PC-3 (cell line): ENCODE measurements around the gene RNU5B-1. TPM values are rescaled to one million over a fixed set of nuclear protein-coding genes. Genes with fewer than 3 reads are reported as not detected.

Experiments used
- ATAC-seq: fragments of 200-7000 bp; cut with Tn5 transposase; 2 replicates; pipeline ENCODE4 v1.9.1; 2020; ENCODE audit warnings: mild to moderate bottlenecking, moderate library complexity
- BruUV-seq: library from RNA; stranded (reverse); fragments of 400-500 nt; replicated peaks from 2 replicates; lab custom pipeline; 2021; lab: Mats Ljungman, UMichigan
- CTCF ChIA-PET: fragments of 300-600 bp; sonication (Branson Sonifier 250); formaldehyde crosslinking; loops from one replicate; lab custom pipeline; 2022; ENCODE audit warnings: antibody characterized with exemption; lab: Charles Lee
- POLR2A ChIA-PET: fragments of 300-600 bp; sonication (Branson Sonifier 250); formaldehyde crosslinking; loops from one replicate; lab custom pipeline; 2022; ENCODE audit warnings: antibody characterized with exemption; ENCODE audit not compliant: unreplicated experiment; lab: Charles Lee
- DNase-seq: peaks from one replicate; pipeline ENCODE4 v3.0.0-alpha.2; 2015
- H2AFZ ChIP-seq: fragments of 300-600 bp; sonication (generic); 2 replicates; pipeline ENCODE4 v1.6.0; 2016; ENCODE audit warnings: antibody characterized with exemption, low read length
- H3F3A ChIP-seq: fragments of 300-600 bp; sonication (generic); one replicate; pipeline ENCODE4 v1.6.0; 2017; ENCODE audit warnings: antibody characterized with exemption, low read length, control low read depth, mild to moderate bottlenecking; ENCODE audit not compliant: unreplicated experiment
- H3K27ac ChIP-seq: fragments of 300-600 bp; sonication (generic); 2 replicates; pipeline ENCODE4 v1.5.1; 2016; ENCODE audit warnings: mild to moderate bottlenecking, low read length
- H3K27me3 ChIP-seq: fragments of 300-600 bp; sonication (generic); 2 replicates; pipeline ENCODE4 v1.6.1; 2016; ENCODE audit warnings: low read length, mixed read lengths
- H3K36me3 ChIP-seq: fragments of 300-600 bp; sonication (generic); 2 replicates; pipeline ENCODE4 v1.6.1; 2016; ENCODE audit warnings: low read depth, mixed run types, low read length, mixed read lengths
- H3K4me1 ChIP-seq: fragments of 300-600 bp; sonication (generic); 2 replicates; pipeline ENCODE4 v1.5.1; 2016; ENCODE audit warnings: low read length; ENCODE audit not compliant: insufficient read depth
- H3K4me2 ChIP-seq: fragments of 300-600 bp; sonication (generic); 2 replicates; pipeline ENCODE4 v1.6.0; 2016; ENCODE audit warnings: low read length
- H3K4me3 ChIP-seq: fragments of 300-600 bp; sonication (generic); 2 replicates; pipeline ENCODE4 v1.5.1; 2016; ENCODE audit warnings: mild to moderate bottlenecking, low read length, mixed read lengths
- H3K79me2 ChIP-seq: fragments of 300-600 bp; sonication (generic); 2 replicates; pipeline ENCODE4 v1.6.1; 2017; ENCODE audit warnings: low read length, mixed read lengths
- H3K9ac ChIP-seq: fragments of 300-600 bp; sonication (generic); 2 replicates; pipeline ENCODE4 v1.6.0; 2016; ENCODE audit warnings: mild to moderate bottlenecking, low read length
- H3K9me2 ChIP-seq: fragments of 300-600 bp; sonication (generic); replicated peaks from 2 replicates; pipeline ENCODE4 v1.6.1; 2016; ENCODE audit warnings: mixed run types, low read length, mixed read lengths
- H3K9me3 ChIP-seq: fragments of 300-600 bp; sonication (generic); 2 replicates; pipeline ENCODE4 v1.6.1; 2016; ENCODE audit warnings: low read length, mixed read lengths
- H4K20me1 ChIP-seq: fragments of 300-600 bp; sonication (generic); 2 replicates; pipeline ENCODE4 v1.6.1; 2016; ENCODE audit warnings: low read length, mixed read lengths
- CTCF ChIP-seq: fragments of 300-600 bp; sonication (generic); conservative IDR thresholded peaks from 2 replicates; pipeline ENCODE4 v1.5.1; 2017; ENCODE audit warnings: antibody characterized with exemption, low read depth, mild to moderate bottlenecking, low read length
- EZH2 ChIP-seq: fragments of 300-600 bp; sonication (generic); IDR thresholded peaks from one replicate; pipeline ENCODE4 v1.6.1; 2017; ENCODE audit warnings: antibody characterized with exemption, mild to moderate bottlenecking, low read length; ENCODE audit not compliant: unreplicated experiment
- EZH2phosphoT487 ChIP-seq: fragments of 300-600 bp; sonication (generic); IDR thresholded peaks from 2 replicates; pipeline ENCODE4 v1.6.1; 2018; ENCODE audit warnings: mild to moderate bottlenecking, antibody characterized with exemption, low read length, borderline replicate concordance
- intact Hi-C: fragments of 100-400 bp; cut with micrococcal nuclease; formaldehyde crosslinking; loops from 2 replicates; pipeline ENCODE4 v1.9.0; 2023
- total RNA-seq: library from RNA; depleted of rRNA; stranded (reverse); fragments of >200 nt; gene quantifications from 2 replicates; pipeline ENCODE4 v1.2.3, GENCODE V29; 2014

RNU5B-1 gene
- total RNA-seq, 1 experiment from 2014 or later = not detected

GRCh38 chr15:65305776-65306175, 1.3 kb downstream of the RNU5B-1 start:
- ATAC-seq (no peak), DNase-seq (no peak)
- intact Hi-C loops = loop anchor here (2.0 kb wide), 1 partner anchor 121 kb away; the partner anchor contains the start of gene CLPX
- H3K4me3 ChIP-seq = no peak overlapping the region
- BruUV-seq = no TSS peak
- H4K20me1 ChIP-seq = no peaks in the 10 kb centered on the region
- TF ChIP-seq EZH2 (no peak), CTCF (no peak), EZH2phosphoT487 (no peak)
- no peaks in the 10 kb centered on the region for H3K9me3 ChIP-seq
- H3K27ac ChIP-seq = no peak overlapping the region
- no peak overlapping the region for H3K4me2 ChIP-seq
- H3K36me3 ChIP-seq = no peaks in the 10 kb centered on the region
- H3K9ac ChIP-seq = no peak overlapping the region
- H3K79me2 ChIP-seq = no peaks in the 10 kb centered on the region
- no peak overlapping the region for H2AFZ ChIP-seq
- H3K9me2 ChIP-seq = no peaks in the 10 kb centered on the region
- POLR2A ChIA-PET = interaction anchor here (0.7 kb wide), 1 partner anchor 78 kb away, joined by 15 read pairs; no protein-coding TSS in a partner anchor
- no peaks in the 10 kb centered on the region; the same call in 1 of the 2 replicates for H3K4me1 ChIP-seq
- peaks cover 4% of the 10 kb centered on the region for H3F3A ChIP-seq
- no peaks in the 10 kb centered on the region for H3K27me3 ChIP-seq
- CTCF ChIA-PET = interaction anchor here (0.6 kb wide), 2 partner anchors 92 to 131 kb away, joined by 4 to 11 read pairs; no protein-coding TSS in a partner anchor

DNA sequence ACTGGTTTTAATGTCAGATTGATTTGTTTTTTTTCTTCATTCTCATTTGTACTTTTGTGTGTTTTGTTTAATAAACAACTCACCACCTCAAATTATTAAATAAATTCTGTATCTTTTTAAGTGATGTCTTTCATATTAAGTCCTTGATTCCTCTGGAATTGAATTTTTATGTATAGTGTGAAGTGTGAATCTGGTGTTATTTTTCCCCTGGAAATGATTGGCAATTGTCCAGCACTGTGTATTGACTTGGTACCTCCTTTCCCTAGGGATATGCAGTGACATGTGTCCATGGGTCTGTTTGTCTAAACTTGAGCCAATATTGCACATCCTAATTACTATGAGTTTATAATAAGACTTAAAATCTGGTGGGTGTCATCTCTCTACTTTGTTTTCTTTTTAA, 2.1 kb downstream of the RNU5B-1 start:
- ATAC-seq = no peak
- intact Hi-C loops = no loop called here

More for the DNA sequence above, 2.1 kb downstream of the RNU5B-1 start:
- H3K4me2 ChIP-seq = no peak overlapping the region
- no peaks in the 10 kb centered on the region for H3K9me3 ChIP-seq
- H3K4me3 ChIP-seq = no peak overlapping the region
- no peaks in the 10 kb centered on the region for H3K36me3 ChIP-seq
- POLR2A ChIA-PET = no interaction called here
- H3K4me1 ChIP-seq = no peaks in the 10 kb centered on the region; the same call in 1 of the 2 replicates
- TF ChIP-seq EZH2phosphoT487 (no peak), EZH2 (no peak), CTCF (no peak)
- no peak overlapping the region for H2AFZ ChIP-seq
- no peaks in the 10 kb centered on the region for H4K20me1 ChIP-seq
- BruUV-seq = no TSS peak
- H3K27me3 ChIP-seq = no peaks in the 10 kb centered on the region
- H3K79me2 ChIP-seq = no peaks in the 10 kb centered on the region
- H3K9ac ChIP-seq = no peak overlapping the region
- H3K9me2 ChIP-seq = no peaks in the 10 kb centered on the region
- CTCF ChIA-PET = no interaction called here
- no peak overlapping the region for H3K27ac ChIP-seq
- no peak for DNase-seq
- H3F3A ChIP-seq = peaks cover 4% of the 10 kb centered on the region
